Ovary (tissue), 3 donors: ENCODE data around the gene PRIMPOL.

Experiments used
- POLR2A ChIP-seq: fragments of 450-650 bp; IDR thresholded peaks from one replicate; pipeline ENCODE4 v1.6.1; 2017; ENCODE audit warnings: antibody characterized with exemption, mild to moderate bottlenecking, moderate library complexity
- TF ChIP-seq, protein P1 (sequence below), 3 donors: fragments of 450-650 bp in 2 of 3; fragments of 200-600 bp in 1 of 3; IDR thresholded peaks; one replicate each; pipeline versions ENCODE4 v1.5.1 to v1.8.0; 2016 to 2022; ENCODE audit warnings: antibody characterized with exemption in 3 of 3, mild to moderate bottlenecking in 1 of 3
- donor health status: DM: no; HTN: no; CAD: no.

DNA sequence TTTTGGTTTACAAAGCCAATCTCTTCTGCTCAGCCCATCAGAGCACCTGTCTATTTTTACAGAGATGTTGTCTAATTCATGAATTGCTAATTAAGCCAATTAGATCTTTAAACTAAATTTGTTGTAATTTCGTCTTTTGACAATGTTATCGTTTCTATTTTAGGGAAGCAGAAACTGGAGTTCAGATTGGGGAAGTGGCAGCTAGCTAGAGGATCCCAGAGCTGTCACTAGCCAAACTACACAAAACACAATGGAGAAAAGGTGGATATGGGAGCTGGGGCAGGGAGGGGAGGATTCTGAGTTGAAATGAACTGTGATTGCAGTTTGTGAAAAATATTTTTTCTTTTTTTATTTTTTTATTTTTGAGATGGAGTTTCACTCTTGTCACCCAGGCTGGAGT, 36.1 kb upstream of the PRIMPOL start:
- TF ChIP-seq POLR2A, result no peak
- TF ChIP-seq, protein P1, sequence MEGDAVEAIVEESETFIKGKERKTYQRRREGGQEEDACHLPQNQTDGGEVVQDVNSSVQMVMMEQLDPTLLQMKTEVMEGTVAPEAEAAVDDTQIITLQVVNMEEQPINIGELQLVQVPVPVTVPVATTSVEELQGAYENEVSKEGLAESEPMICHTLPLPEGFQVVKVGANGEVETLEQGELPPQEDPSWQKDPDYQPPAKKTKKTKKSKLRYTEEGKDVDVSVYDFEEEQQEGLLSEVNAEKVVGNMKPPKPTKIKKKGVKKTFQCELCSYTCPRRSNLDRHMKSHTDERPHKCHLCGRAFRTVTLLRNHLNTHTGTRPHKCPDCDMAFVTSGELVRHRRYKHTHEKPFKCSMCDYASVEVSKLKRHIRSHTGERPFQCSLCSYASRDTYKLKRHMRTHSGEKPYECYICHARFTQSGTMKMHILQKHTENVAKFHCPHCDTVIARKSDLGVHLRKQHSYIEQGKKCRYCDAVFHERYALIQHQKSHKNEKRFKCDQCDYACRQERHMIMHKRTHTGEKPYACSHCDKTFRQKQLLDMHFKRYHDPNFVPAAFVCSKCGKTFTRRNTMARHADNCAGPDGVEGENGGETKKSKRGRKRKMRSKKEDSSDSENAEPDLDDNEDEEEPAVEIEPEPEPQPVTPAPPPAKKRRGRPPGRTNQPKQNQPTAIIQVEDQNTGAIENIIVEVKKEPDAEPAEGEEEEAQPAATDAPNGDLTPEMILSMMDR (IDR thresholded peaks at IDR 0.05), result no peak
